Measurements from ENCODE around the gene PDE4B.

GRCh38 chr1:66182026-66182425 lies 389.3 kb downstream of the PDE4B start:
- TF ChIP-seq PRDM15 (CRISPR knock-in tag; IDR thresholded peaks at IDR 0.05): no peak
- TF ChIP-seq CTCF (IDR thresholded peaks at IDR 0.05 in 2 of 3, conservative IDR thresholded peaks at IDR 0.05 in 1 of 3; ENCODE audit: control insufficient read depth in 2 of 3, extremely low read depth in 1 of 3, insufficient read depth in 1 of 3, low read depth in 3 of 3, low read length in 3 of 3): no peak
- TF ChIP-seq BCLAF1 (IDR thresholded peaks at IDR 0.05): no peak
- TF ChIP-seq CHD1 (IDR thresholded peaks at IDR 0.05; ENCODE audit: low read depth, low read length): no peak
- no peak for TF ChIP-seq RBBP5 (conservative IDR thresholded peaks at IDR 0.05)

Data from GM12878 (cell line).